Activated CD8-positive, alpha-beta memory T cell treated with anti-CD3 and anti-CD28 coated beads for 24 hours (primary cell): ENCODE results near the gene TMEM91.
"Not testable (repeated sequence)": the region's sequence is repeated elsewhere in the genome, so short reads cannot be mapped to it uniquely, and the experiment has no call there.

ENCODE experiments used
- DNase-seq: peaks from one replicate; pipeline ENCODE4 v3.0.0-alpha.2; 2020

TMEM91 gene

DNA sequence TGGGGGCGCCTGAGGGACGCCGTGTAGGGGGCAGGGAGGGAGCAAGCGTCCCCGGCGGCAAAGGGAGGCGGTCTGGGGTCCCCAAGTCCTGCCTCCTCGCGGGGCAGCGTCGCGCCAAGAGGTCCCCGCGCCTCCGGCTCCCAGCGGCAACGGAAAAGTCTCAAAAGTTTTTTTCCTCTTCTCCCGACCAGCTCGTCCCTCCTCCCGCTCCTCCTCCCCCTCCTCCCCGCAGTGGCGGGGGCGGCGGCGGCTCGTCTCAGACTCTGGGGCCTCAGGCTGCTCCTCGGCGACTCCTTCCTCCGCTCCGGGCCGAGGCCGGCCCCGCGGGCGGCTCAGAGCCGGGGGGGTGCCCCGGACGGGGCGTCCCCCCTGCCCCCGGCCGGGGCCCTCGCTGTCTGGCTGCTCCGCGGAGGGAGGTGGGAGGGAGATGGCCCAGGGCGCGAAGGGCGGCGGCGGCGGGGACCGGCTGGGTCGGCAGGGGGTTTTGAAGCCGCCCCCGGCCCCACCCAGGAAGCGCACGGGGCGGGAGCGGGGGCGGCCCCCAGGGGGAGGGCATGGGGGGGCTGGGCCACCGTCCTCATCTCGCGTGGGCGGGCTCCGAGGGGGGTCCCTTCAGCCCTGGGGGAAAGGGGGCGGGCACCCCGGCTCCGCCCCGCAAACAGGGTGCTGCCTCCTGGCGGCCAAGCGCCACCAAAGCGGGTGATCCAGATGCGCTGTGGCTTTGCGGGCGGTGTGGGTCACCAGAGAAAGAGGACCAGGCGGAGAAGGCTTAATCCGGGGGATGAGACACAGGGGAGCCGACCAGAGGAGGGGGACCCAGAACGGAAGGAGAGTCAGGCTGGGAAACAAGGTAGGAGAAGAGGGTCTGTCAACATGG is 22.6 kb upstream of the TMEM91 start, which contains the start of gene TGFB1:
Gene TGFB1, minus strand, starts transcription at position 457 of the 877 bp plus-strand sequence. CDS start 878 bp downstream, outside the sequence.
- peak; percentile 97 for DNase-seq

DNA sequence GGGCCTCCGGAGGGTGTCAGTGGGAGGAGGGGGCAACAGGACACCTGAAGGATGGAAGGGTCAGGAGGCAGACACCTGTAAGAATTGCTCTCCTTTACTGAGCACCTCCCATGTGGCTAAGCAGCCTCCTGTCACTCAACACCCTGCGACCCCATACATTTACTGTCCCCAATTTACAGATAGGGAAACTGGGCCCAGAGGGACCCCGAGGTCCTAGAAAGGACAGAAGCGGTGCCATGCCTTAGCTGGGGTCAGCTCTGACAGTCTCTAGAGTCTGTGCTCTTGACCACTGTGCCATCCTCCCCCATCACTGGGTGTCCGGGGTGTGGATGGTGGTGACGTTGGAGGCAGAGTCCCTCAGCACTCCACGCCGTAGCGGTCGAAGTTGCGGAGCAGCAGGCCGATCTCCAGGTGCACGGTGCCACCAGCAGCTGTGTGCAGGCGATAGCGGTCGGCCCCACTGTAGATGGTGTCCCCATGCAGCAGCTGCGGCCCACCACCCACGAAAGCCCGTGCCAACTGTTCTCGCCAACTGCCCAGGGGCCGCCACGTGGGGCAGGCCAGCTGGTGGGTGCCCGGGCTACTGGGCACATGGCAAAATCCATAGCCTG is 21.9 kb upstream of the TMEM91 start:
- peak; percentile 68 for DNase-seq

DNA sequence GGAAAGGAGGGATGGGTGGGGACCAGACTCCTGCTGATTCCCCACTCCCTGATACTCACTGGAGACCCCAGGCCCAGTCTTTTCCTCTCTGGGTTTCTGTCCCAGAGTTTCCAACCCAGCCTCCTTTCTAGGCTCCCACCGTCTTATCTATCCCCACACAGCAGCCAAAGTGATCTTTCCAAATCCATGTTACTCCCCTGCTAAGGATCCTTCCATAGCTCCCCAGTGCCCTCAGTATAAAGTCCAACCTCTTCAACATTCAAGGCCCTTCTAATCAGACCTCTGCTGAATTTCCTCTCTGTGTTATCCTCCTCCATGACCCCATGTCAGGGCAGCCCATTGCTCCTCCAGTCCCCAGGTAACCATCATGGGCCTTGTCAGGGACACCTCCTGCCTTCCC is 21.3 kb upstream of the TMEM91 start:
- no peak for DNase-seq

DNA sequence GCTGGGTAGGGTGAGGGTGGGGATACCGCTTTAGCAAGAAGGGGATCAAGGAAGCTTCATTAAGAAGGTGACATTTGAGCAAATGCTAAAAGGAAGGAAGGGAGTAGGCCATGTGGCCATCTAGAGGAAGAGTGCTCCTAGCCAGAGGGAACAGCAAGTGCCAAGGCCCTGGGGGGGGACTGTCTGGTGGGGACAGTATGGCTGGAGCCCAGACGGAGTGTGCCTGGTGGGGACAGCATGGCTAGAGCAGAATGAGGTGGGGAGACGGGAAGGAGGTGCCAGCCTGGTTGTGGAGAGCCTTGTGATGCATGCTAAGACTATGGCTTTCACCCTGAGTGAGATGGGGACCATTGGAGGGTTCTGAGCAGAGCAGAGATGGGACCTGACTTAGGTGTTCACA is 20.5 kb upstream of the TMEM91 start:
- peak; percentile 69 for DNase-seq

DNA sequence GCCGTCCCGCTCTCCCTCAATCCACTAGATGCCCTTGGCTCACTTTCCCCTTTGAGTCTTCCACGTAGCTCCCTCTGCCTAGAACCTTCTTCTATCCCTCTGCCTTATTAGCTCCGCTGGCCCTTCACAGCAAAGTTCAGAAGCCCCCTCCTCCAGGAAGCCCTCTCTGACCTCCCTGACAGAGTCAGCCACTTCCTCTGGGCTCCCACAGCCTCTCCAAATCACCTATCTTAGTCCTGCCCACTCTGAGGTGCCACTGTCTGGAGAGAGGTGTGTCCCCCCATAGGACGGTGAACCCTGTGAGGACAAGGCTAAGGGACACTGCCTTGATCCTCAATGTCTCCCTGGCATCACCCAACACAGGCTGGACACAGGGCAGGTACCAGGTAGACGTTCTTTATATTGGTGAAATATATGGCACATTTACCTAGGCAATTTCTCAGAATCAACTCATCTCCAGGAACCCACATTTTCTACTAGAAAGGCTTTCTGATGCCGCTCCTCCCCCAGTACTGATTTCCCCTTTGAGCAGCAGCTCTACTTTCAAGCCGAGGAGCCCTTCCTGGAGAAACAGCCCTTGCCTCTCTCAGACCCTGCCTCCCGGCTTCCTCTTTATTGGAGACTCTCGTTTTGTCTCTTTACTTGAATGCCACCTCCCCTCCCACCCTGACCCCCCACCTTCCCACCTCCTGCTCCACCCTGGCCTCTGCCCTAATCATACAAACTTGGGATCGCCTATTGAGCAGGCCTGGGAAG is 19.2 kb upstream of the TMEM91 start:
- peak; percentile 76 for DNase-seq

DNA sequence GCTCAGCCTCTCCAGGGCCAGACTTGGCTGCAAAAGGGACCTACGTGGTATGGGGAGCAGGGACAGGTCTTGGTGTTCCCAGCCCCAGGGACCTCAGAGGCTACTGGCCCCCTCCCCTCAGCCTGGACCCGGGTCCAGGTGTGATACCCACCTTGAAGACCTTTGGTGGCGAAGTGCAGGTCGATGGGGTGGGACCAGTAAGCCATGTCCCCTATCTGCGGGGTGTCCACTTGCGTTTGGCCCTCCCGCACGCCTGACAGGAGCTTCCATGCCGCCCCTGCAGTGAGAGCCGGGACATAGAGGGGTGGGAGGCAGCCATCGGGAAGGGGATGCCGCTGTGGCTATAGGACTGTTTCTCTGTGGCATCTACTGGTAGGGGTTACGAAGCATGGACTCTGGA is 18.6 kb upstream of the TMEM91 start:
- DNase-seq = no peak

DNA sequence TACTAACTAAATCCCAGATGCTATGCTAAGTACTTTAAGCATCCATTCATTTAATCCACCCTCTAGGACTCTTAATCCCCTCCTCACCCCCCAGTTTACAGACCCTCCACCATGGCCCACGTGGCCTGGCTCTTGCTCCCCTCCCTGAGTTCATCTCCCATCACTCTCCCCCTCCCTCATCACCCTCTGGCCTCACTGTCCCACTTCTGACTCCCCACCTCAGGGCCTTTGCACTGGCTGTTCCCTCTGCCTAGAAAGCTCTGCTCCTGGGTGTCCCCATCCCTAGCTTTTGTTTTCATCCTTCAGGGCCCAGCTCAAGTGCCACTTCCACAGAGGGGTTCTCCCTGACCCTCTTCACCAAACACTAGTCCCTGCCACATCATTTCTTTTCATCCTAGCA is 16.6 kb upstream of the TMEM91 start:
- no peak for DNase-seq

DNA sequence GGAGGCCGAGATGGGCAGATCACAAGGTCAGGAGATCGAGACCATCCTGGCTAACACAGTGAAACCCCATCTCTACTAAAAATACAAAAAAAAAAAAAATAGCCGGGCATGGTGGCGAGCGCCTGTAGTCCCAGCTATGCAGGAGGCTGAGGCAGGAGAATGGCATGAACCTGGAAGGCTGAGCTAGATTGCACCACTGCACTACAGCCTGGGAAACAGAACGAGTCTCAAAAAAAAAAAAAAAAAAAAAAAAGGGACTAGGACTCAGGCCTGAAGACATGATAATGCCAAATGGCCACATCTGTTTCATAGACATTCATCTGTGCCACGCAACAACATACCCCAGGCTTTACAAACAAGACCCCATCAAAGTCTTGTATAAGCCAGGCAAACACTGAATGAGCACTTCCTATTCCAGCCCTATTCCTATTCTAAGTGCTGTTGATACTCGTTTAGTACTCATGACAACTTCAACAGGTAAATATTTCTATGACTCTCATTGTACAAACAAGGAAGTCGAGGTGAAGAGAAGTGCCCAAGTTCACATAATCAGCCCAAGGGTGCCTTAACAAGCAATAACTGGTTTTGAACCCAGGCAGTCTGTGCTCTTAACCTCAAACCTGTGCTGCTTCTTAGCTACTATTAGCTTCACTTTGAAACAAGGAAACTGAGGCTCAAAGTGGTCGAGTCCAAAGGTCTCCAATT is 14.0 kb upstream of the TMEM91 start:
- no peak for DNase-seq

DNA sequence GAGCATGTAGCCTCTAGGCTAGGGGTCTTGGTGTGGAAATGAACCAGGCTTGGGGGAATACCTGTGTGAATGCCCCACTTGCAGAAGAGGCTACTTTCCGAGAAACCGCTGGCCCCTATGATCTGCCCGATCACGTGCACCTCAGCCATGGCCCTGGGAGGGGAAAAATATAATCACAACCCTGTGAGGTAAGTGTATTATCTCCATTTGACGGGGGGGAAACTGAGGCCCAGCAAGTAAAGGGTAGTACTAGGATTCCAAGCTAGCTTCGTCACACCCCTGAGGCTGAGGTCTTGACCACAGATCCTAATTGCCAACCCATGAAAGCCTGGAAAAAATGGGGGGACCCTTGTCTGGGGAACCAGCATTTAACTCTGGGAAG is 13.0 kb upstream of the TMEM91 start:
- DNase-seq = no peak

DNA sequence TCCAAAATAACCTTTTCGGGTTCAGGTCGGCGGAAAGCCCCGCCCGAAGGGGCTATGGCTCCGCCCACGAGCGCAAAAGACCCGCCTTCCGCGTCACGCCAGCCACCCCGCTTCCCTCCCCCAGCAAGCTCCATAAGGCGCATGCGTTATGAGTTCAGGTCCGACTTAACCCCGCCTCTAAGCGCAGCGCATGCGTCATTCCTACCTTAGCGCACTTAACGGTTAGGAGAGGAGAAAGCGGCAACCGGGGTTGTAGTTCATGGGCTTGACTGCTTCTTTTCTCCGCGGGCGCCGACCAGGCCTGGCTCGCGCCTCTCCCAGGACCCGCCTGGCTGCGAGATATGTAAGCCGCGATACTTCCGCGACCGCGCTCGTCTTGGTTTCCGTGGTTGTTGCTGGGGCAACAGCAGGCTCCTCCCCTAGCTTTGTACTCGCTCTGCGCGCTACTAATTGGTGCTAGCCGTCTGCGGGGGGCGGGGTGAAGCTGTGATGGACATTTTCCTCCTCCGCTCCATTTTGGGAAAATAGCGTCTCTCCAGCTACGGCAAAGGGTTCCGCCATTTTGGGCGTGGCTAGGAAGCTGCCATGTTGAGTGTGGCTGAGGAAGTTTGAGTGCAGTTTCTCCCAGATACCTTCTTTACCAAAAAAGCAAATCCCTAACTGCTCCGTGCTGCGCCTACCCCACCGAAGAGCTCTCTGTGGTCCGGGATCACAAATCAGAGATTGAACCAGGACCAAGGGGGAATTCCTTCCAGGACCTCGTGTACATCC is 12.4 kb upstream of the TMEM91 start, which contains the start of gene B9D2:
Gene B9D2, minus strand, starts transcription at position 397 of the 771 bp plus-strand sequence. CDS start 630 bp downstream, outside the sequence.
- DNase-seq = peak; percentile 99

DNA sequence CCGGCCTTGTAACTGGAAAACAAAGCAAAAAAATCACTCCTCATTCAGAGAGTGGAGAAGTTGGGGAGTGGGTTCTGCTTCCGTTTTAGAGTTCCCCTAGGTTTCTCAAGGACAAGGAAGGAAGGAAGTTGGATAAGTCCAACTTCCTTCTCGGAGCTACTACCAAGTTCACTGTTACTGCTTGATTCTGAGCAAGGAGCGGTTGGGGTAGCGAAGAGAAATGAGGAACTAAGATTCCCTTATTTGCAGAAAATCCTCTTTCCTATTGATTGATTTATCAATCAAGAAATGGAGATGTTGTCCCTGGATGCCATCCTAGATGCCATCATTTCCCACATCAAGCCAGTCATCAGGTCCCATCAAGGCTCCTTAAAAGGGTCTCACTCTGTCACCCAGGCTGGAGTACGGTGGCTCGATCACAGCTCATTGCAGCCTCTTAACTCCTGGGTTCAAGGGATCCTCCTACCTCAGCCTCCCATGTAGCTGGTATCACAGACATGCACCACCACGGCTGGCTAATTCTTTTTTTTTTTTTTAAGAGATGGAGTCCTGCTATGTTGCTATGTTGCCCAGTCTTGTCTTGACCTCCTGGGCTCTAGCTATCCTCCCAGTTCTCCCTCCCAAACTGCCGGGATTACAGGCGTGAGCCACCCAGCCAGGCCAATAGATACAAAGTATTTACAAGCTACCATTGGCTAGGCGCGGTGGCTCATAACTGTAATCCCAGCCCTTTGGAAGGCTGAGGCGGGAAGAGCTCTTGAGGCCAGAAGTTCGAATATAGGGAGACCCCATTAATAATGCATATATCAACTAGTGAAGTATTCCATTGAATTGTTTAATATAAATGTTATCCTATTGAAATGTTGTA is 11.6 kb upstream of the TMEM91 start:
- no peak for DNase-seq

DNA sequence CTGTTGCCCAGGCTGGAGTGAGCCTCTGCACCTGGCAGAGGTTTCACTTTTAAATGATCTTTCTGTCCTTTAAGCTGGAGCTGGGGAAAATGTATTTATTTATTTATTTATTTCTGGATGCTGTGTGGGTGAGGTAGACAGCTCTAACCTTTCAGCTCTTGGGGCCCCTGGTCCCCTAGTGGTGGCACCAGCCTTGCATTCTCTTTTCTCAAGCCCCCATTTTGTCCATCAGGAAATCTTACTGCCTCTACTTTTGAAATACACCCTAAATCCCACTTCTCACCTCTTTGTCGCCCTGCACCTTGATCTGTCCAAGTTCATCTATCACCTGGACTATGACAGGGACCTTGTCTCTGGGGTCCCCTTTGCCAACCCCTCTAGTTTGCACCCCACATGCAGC is 10.2 kb upstream of the TMEM91 start:
- no peak for DNase-seq

DNA sequence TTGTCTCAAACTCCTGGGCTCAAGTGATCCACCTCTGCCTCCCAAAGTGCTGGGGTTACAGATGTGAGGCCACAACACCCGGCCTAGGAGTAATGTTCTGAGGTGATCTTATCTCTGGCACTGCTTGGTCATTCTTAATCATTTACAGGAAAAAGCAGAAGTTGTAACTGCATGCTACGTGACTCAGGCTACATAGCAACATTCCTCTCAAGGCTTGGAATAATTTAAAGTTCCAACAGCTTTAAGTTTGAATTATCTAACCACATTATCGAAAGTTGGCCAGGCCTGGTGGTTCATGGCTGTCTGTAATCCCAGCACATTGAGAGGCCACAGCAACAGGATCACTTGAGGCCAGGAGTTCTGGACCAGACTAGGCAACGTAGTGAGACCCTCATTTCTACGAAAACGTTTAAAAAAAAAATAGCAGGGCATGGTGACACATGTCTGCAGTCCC is 8.5 kb upstream of the TMEM91 start:
- no peak for DNase-seq

DNA sequence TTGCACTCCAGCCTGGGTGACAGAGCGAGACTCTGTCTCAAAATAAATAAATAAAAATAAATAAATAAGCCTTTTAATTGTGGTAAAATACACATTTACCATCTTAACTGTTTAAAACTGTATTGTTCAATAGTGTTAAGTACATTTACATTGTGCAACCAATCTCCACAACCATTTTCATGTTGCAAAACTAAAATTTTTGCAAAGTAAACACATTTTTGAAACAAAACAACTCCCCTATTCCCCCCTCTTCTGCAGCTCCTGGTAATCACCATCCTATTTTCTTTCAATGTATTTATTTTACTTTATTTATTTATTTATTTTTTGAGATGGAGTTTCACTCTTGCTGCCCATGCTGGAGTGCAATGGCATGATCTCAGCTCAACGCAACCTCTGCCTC is 6.6 kb upstream of the TMEM91 start:
- DNase-seq = no peak

DNA sequence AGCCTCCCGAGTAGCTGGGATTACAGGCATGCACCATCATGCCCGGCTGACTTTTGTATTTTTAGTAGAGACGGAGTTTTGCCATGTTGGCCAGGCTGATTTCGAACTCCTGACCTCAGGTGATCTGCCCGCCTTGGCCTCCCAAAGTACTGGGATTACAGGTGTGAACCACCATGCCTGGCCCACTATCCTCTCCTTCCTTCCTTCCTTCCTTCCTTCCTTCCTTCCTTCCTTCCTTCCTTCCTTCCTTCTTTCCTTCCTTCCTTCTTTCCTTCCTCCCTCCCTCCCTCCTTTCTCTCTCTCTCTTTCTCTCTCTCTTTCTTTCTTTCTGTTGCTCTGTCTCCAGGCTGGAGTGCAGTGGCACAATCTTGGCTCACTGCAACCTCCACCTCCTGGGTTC is 5.2 kb upstream of the TMEM91 start:
- DNase-seq = not testable (repeated sequence)

DNA sequence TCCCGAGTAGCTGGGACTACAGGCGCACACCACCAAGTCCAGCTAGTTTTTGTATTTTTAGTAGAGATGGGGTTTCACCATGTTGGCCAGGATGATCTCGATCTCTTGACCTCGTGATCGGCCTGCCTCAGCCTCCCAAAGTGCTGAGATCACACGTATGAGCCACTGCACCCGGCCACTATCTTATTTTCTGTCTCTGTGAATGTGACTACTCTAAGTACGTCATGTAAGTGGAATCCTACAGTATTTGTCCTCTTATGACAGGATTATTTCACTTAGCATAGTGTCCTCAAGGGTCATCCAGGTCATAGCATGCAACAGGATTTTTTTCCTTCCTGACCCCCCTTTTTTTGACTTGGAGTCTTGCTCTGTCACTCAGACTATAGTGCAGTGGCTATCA is 4.8 kb upstream of the TMEM91 start:
- DNase-seq = no peak

DNA sequence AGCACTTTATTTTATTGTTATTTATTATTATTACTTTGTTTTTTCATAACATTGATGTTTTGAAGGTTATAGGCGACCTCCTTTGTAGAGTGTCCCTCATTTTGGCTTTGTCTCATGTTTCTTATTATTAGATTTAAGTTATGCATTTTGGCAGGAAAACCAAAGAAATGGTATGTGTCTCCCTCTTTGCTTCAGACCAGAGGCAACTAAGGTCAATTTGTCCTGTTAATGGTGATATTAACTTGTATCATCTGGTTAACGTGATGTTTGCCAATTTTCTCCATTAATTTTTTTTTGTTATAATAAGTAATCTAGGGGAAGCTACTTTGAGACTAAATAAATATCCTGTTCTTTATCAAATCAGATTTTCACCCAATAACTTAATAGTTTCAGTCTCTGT is 3.8 kb upstream of the TMEM91 start:
- no peak for DNase-seq

DNA sequence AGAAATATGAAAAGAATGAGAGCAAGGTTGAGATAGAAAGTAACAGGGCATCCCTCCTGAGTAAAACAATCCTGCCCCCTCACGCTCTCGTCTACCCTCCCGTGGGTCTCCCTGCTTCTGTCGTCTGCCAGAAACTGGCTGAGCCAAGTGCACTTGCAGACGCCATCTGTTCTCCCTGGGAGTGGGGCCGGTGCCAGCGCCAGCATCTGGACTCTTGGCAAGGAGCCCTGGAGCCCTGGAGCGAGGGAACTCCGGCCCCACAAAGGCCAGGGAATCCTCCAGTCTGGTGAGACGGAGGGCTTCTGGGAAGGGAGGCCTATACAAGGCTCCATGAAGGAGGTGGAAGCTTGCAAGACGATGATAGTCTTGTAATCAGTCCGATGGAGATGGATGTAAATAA is 2.3 kb upstream of the TMEM91 start:
- DNase-seq = no peak

DNA sequence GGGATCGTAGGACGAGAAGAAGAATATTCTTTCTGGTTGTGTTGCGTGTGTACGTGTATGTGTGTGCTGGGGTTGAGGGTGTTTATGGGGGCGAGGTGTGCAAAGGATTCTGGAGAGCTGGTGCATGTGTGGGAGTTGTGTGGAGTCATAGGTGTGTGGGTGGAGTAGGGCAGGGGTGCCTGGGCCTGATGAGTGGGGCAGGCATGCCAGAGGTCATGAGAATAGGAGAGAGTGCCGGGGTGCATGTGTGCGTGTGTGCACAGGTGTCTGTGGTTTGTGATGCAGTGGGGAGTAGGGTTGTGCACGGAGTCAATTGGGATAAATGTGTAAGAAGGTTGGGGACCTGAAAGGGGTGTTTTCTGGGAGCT is 649 bp downstream of the TMEM91 start:
- DNase-seq = peak; percentile 60

DNA sequence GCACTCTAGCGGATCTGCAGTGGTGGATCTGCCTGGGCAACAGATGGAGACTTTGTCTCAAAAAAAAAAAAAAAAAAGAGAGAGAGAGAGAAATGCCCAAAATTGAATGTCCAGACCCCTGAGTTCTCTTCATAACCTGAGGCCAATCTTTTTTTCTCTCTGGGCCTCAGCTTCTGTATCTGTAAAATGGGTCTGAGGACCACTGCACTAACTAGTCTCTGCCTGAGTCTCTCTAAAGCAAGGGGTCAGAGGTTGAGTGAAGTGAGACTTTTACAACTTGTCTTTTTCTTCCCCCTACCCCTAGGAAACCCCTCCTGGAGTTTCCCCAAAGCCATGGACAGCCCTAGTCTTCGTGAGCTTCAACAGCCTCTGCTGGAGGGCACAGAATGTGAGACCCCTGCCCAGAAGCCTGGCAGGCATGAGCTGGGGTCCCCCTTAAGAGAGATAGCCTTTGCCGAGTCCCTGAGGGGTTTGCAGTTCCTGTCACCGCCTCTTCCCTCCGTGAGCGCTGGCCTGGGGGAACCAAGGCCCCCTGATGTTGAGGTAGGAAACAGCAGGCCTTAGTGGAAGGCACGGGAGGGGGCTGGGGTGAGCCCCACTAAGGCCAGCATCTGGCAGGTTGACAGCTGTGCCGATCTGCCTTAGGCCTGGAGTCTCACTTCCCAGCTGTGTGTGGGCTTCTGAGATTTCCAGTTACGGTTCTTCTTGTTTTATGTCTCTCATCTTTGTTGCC is 1.8 kb downstream of the TMEM91 start:
- peak; percentile 61 for DNase-seq
